Epidermal melanocyte (primary cell): ENCODE results near the gene ANGPTL7.
"Not testable (repeated sequence)": the region's sequence is repeated elsewhere in the genome, so short reads cannot be mapped to it uniquely, and the experiment has no call there.

Experiments used
- DNase-seq: peaks from one replicate; pipeline ENCODE4 v3.0.0; 2011; ENCODE audit warnings: low spot score; ENCODE audit not compliant: insufficient read length

The ANGPTL7 gene

GRCh38 chr1:11188858-11189451 is at the start of gene ANGPTL7:
TSS of gene ANGPTL7 (plus strand) at chr1:11189355. CDS start at chr1:11189580, 225 bp downstream.
- no peak for DNase-seq

- no peak for DNase-seq
Observed at GRCh38 chr1:11142618-11143391, 46.4 kb upstream of the ANGPTL7 start.

GRCh38 chr1:11143401-11143800 is 45.8 kb upstream of the ANGPTL7 start:
- no peak for DNase-seq

GRCh38 chr1:11143907-11144306 is 45.2 kb upstream of the ANGPTL7 start:
- no peak for DNase-seq

- no peak for DNase-seq
Observed at GRCh38 chr1:11144570-11145256, 44.4 kb upstream of the ANGPTL7 start.

GRCh38 chr1:11145741-11146140 is 43.4 kb upstream of the ANGPTL7 start:
- DNase-seq: no peak

- no peak for DNase-seq
Observed at GRCh38 chr1:11147197-11147770, 41.9 kb upstream of the ANGPTL7 start.

- no peak for DNase-seq
Observed at GRCh38 chr1:11150326-11150725, 38.8 kb upstream of the ANGPTL7 start.

- no peak for DNase-seq
Observed at GRCh38 chr1:11151114-11151513, 38.0 kb upstream of the ANGPTL7 start.

- no peak for DNase-seq
Observed at GRCh38 chr1:11151826-11152612, 37.1 kb upstream of the ANGPTL7 start.

GRCh38 chr1:11152755-11153154 is 36.4 kb upstream of the ANGPTL7 start:
- DNase-seq: no peak

GRCh38 chr1:11153184-11153583 is 36.0 kb upstream of the ANGPTL7 start:
- no peak for DNase-seq

- no peak for DNase-seq
Observed at GRCh38 chr1:11156441-11156840, 32.7 kb upstream of the ANGPTL7 start.

GRCh38 chr1:11156963-11157362 is 32.2 kb upstream of the ANGPTL7 start:
- no peak for DNase-seq

- DNase-seq: no peak
Observed at GRCh38 chr1:11157394-11157793, 31.8 kb upstream of the ANGPTL7 start.

GRCh38 chr1:11157867-11158266 is 31.3 kb upstream of the ANGPTL7 start:
- DNase-seq: no peak

GRCh38 chr1:11158291-11158690 is 30.9 kb upstream of the ANGPTL7 start:
- DNase-seq: no peak

- no peak for DNase-seq
Observed at GRCh38 chr1:11158720-11159321, 30.3 kb upstream of the ANGPTL7 start.

GRCh38 chr1:11162752-11163151 is 26.4 kb upstream of the ANGPTL7 start:
- DNase-seq: not testable (repeated sequence)

- not testable (repeated sequence) for DNase-seq
Observed at GRCh38 chr1:11166744-11167143, 22.4 kb upstream of the ANGPTL7 start.

GRCh38 chr1:11168731-11169130 is 20.4 kb upstream of the ANGPTL7 start:
- no peak for DNase-seq
